ENCODE data around the gene VAX1.

GRCh38 chr10:117166418-117167345, 28.6 kb upstream of the VAX1 start:
- TF ChIP-seq CTCF (IDR thresholded peaks at IDR 0.05) (no peak), CREB1 (CRISPR knock-in tag; IDR thresholded peaks at IDR 0.05) (no peak), ELF4 (CRISPR knock-in tag; IDR thresholded peaks at IDR 0.05; ENCODE audit: low read depth) (no peak), NR3C1 (CRISPR knock-in tag; conservative IDR thresholded peaks at IDR 0.05; ENCODE audit: low read depth) (no peak), IRF2 (CRISPR knock-in tag; IDR thresholded peaks at IDR 0.05; ENCODE audit: borderline replicate concordance, low read depth) (no peak)

All from WTC11 (cell line).